Stimulated activated CD8-positive, alpha-beta memory T cell treated with anti-CD3 and anti-CD28 coated beads, Interleukin-15, amount 100 ng/mL, for 4 hours (primary cell): ENCODE data around the gene NKX2-4.
"Not testable (repeated sequence)": the region's sequence is repeated elsewhere in the genome, so short reads cannot be mapped to it uniquely, and the experiment has no call there.

Experiments used
- DNase-seq, 2 donors: peaks; one replicate each; pipeline ENCODE4 v3.0.0-alpha.2; 2020; ENCODE audit warnings: low read depth in 2 of 2

NKX2-4 gene

DNA sequence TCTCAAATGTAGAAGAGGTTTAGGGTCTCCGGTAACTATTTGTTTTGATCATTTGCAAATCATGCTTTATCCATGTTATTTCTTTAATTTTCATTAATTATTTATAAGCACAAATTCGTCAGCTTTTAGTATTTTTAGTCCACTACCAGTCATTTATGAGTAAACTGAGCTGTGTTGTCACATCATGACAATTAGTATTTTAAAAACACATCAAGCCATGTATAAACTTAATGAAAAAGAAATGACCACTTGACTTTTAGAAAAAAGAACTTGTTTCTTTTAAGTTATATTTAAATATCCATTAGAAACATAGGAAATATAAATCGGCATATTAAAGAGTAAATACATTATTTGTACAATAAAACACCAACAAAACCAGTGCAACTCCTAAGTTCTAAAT is 2.8 kb downstream of the NKX2-4 start:
- no peak for DNase-seq

GRCh38 chr20:21393816-21394519 is 3.4 kb downstream of the NKX2-4 start:
- DNase-seq: no peak

- DNase-seq: no peak
Measured at GRCh38 chr20:21393166-21393565, 4.2 kb downstream of the NKX2-4 start.

GRCh38 chr20:21391972-21392352 is 5.4 kb downstream of the NKX2-4 start:
- no peak for DNase-seq

DNA sequence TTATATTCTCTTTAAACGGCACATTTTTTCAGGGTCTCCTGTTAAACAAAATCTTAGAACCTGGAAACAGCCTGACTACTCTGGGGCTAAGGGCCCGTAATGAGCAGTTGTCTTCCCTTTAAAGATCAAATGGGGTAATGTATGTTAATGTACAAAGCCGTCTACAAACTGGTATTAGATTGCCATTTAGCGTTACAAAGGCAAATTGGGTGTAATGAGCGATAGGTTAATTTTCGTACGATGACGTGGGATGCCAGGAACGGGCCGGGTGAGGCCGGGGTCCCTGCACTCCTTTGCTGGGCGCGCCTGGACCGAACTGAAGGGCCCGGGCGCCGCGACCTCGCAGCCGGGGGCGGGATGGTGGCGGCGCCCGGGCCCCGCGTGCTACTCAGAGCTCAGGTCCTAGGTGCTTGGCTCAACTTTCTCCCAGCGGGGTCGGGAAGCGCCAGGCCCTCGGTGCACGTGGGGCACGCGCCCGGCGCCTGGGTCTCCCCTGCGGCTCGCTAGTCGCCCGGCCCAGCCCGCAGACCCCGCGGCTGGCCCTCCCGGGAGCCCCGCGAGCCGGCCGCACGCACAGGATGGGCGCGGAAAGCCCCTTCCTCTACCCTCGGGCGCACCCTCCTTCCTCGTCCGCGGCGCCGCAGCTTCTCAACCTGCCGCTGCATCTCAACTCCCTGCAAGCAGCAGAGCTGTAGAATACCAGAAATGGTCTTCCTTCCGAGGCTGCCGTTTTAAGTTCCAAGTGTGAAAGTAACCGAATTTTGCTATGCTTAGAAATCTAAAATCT is 5.9 kb downstream of the NKX2-4 start:
- no peak for DNase-seq

GRCh38 chr20:21390768-21391167 is 6.6 kb downstream of the NKX2-4 start:
- no peak for DNase-seq

GRCh38 chr20:21389368-21389767 is 8.0 kb downstream of the NKX2-4 start:
- no peak for DNase-seq

DNA sequence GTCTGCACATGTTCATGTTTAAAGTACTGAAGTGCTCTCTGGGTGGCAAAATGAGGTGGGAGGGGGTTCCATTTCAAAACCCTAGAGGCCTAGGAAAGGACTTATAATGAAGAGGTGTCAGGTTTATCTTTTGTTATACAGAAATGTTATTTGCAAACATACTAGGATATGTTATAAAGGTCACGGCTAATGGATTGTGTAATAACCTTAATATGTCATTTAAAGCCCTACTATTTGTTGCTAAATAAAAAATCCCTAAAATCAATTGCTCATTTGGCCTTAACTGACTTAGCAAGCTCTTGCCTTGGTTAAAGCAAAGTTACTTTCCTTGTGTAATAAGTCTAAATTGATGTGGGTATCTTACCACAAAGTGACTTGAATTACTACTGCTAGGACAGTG is 8.8 kb downstream of the NKX2-4 start:
- no peak for DNase-seq

- no peak for DNase-seq
Measured at GRCh38 chr20:21387528-21387927, 9.8 kb downstream of the NKX2-4 start.

GRCh38 chr20:21386111-21386510 is 11.2 kb downstream of the NKX2-4 start:
- DNase-seq: no peak

- no peak for DNase-seq
Measured at GRCh38 chr20:21384308-21384892, 12.9 kb downstream of the NKX2-4 start.

- DNase-seq: no peak
Measured at GRCh38 chr20:21381619-21382018, 15.7 kb downstream of the NKX2-4 start.

DNA sequence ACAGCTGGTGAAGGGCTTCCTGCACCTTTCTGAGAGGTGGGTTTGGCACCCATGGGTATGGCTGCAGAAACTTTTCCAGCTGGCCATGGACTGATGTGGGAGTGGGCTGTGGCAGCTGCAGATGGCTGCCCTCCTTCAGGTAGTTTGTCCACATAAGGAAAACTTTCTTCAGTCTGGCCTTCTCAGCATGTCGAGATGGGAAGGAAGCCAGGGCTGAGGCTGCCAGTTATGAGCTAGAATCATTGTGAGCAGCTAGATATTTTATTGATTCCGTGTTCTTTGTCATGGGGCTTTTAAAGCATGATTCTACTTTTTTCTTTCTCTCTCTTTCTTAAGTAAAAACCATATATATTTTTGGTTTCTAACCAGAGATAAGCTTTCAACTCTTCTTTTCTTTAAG is 16.6 kb downstream of the NKX2-4 start:
- DNase-seq: no peak

DNA sequence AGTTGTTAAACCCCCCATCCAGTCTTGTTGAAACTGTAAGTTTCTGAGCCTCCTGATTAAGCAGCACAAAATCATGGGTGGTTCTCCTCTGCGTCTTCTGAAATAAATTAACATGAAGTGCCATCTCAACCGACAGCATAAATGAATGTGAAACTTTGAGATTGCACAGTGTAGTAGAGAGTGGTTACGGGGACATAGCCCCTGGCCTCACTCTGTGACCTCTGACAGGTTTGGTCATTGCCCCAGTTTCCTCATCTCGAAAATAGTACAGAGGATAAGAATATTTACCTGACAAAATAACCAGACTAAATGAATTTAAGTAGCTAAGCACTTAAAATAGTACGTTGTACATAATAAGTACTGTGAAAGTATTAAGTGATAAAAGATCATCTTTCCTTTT is 19.1 kb downstream of the NKX2-4 start:
- DNase-seq: no peak

DNA sequence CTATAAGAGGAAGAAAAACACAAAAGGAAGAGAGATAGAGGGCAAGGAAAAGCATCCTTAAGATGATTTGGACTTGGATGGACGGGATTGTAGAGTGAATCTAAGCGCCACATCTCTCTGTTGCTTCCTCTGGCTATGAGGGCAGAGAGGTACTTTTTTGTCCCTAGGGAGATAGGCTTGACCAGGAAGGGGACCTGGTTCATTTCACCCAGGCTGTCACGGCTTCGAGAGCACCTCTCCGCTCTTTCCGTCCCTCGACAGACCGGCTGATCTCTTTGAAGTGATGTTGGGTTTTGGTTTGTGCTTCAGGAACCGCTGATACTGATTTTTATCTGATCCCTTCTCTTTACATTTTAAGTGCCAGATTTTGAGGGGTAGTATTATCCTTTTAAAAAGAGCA is 19.6 kb downstream of the NKX2-4 start:
- no peak for DNase-seq

GRCh38 chr20:21376626-21377025 is 20.7 kb downstream of the NKX2-4 start:
- DNase-seq: no peak

DNA sequence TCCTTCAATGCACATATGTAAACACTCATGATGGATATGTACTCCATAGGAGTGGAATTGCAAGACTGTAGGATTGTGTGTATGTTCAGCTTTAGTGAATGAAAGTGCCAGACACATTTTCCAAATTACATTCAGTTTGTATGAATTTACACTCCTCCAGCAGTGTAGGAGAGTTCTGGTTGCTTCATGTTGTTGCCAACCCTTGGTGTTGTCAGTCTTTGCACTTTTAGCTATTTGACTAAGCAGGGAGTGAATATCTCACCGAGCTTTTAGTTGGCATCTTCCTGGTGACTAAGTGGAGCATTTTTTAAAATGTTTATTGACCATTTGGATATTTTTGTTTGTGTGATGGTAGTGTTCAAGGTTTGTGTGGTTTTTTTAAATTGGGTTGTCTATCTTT is 23.9 kb downstream of the NKX2-4 start:
- no peak for DNase-seq

DNA sequence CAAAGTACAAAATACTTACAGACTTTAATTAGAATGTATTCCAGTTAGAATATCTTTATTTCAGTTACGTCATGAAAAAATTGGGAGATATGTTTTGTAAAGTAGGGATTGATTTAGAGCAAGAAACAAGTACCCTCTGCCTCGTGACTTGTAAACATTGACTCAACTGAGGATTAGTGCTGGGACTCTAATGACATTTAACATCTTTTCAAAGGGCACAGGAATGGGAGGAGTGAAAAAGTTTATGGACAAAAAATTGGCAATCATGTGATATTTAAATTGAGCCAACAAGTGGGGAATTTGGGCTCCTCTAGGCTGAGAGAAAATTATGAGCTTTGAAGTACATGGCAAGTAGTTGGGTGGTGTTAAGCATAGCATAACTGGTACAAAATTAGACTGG is 25.3 kb downstream of the NKX2-4 start:
- DNase-seq: no peak

DNA sequence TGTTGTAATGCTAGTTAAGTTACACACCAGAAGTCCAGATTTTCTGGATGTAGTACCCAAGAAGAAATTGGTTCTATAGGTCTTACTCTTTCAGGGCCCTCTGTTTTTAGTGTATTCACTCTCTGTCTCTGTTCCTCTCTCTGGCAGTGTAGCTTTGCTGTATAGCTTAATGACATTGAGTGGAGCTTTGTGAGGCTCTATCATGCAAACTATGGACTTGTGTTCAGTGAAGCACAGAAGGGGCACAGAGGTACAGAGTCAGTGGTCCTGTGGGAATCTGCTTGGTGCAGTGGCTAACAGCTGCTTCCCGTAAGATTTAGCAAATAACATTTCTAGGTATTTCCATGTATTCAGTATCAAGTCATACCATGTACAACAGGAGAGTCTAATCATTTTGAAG is 26.1 kb downstream of the NKX2-4 start:
- DNase-seq: no peak

DNA sequence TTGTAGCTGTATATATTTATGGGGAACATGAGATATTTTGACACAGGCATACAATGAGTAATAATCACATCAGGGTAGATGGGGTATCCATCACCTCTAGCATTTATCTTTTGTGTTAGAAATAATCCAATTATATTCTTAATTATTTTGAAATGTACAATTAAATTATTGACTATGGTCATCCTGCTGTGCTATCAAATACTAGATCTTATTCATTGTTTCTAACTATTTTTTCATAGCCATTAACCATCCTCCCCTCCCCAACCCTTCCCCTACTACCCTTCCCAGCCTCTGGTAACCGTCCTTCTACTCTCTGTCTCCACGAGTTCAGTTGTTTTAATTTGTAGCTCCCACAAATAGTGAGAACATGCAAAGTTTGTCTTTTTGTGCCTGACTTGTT is 28.5 kb downstream of the NKX2-4 start:
- no peak for DNase-seq

- not testable (repeated sequence) for DNase-seq
Measured at GRCh38 chr20:21366273-21366672, 31.1 kb downstream of the NKX2-4 start.

GRCh38 chr20:21365771-21366170 is 31.6 kb downstream of the NKX2-4 start:
- DNase-seq: no peak

GRCh38 chr20:21364413-21364812 is 32.9 kb downstream of the NKX2-4 start:
- no peak for DNase-seq
